Amniotic epithelial cell (primary cell): ENCODE data around the gene DCAF11.

Experiments
- DNase-seq: peaks from one replicate; pipeline ENCODE4 v3.0.0-alpha.2; 2010; ENCODE audit warnings: low read depth

DCAF11 gene

GRCh38 chr14:24139272-24139934 is 24.8 kb downstream of the DCAF11 start:
- DNase-seq, result no peak

- peak; percentile 99 for DNase-seq
These were observed 26.7 kb downstream of the DCAF11 start, which contains the start of gene EMC9 for GRCh38 chr14:24141097-24141880. EMC9 (minus strand) TSS chr14:24141591; CDS start chr14:24141304, 287 bp downstream.

- peak; percentile 58 for DNase-seq
These were observed 28.9 kb downstream of the DCAF11 start for GRCh38 chr14:24143511-24143910.

- DNase-seq, result no peak
These were observed 29.9 kb downstream of the DCAF11 start for GRCh38 chr14:24144451-24144850.

- DNase-seq, result no peak
These were observed 30.6 kb downstream of the DCAF11 start for GRCh38 chr14:24145219-24145618.

GRCh38 chr14:24145690-24146452 is 31.3 kb downstream of the DCAF11 start:
- peak; percentile 68 for DNase-seq

- DNase-seq, result peak; percentile 96
These were observed 31.9 kb downstream of the DCAF11 start, which contains the start of gene PSME2 for GRCh38 chr14:24146453-24146977. PSME2 (minus strand) TSS chr14:24146610; CDS start chr14:24146581, 29 bp downstream.

GRCh38 chr14:24146978-24147760 is 32.6 kb downstream of the DCAF11 start, which contains the start of gene RNF31:
RNF31 (plus strand) TSS chr14:24147498; CDS start chr14:24147699, 201 bp downstream.
- DNase-seq, result peak; percentile 97

- no peak for DNase-seq
These were observed 33.3 kb downstream of the DCAF11 start for GRCh38 chr14:24147761-24148428.

GRCh38 chr14:24149302-24149969 is 34.9 kb downstream of the DCAF11 start:
- DNase-seq, result no peak

GRCh38 chr14:24150061-24150460 is 35.5 kb downstream of the DCAF11 start:
- DNase-seq, result no peak

GRCh38 chr14:24150567-24150966 is 36.0 kb downstream of the DCAF11 start:
- no peak for DNase-seq

GRCh38 chr14:24150993-24151392 is 36.4 kb downstream of the DCAF11 start:
- DNase-seq, result no peak

GRCh38 chr14:24151404-24152080 is 37.0 kb downstream of the DCAF11 start:
- DNase-seq, result no peak

- DNase-seq, result no peak
These were observed 40.5 kb downstream of the DCAF11 start for GRCh38 chr14:24155100-24155499.

- DNase-seq, result no peak
These were observed 42.3 kb downstream of the DCAF11 start for GRCh38 chr14:24156840-24157239.

- DNase-seq, result no peak
These were observed 42.8 kb downstream of the DCAF11 start for GRCh38 chr14:24157331-24157730.

GRCh38 chr14:24159777-24160498 is 45.4 kb downstream of the DCAF11 start:
- DNase-seq, result no peak

GRCh38 chr14:24160499-24160849 is 45.9 kb downstream of the DCAF11 start:
- no peak for DNase-seq
